Measurements from ENCODE around the gene HDDC3.
A peak's percentile ranks its signal among the peaks of the same experiment; 100 is the strongest.
"Not testable (repeated sequence)": the region's sequence is repeated elsewhere in the genome, so short reads cannot be mapped to it uniquely, and the experiment has no call there.

HDDC3 gene

DNA sequence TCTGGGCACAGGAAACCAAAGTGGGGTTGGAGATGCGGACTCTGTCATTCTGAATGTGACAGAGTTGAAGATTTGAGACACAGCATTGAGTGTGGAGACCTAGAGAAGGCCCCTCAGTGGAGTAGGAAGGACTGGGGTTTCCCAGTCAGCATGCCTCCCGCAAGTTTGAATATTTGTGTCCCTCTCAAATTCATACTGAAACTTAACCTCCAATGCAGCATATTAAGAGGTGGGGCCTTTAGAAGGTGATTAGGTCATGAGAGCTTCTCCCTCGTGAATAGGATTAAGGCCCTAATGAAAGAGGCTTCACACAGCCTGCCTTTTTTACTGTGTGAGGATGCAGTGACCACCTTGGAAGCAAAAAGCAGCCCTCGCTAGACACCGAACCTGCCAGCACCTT lies 8.0 kb downstream of the HDDC3 start:
- no peak for TF ChIP-seq CTCF (IDR thresholded peaks at IDR 0.05; ENCODE audit: borderline replicate concordance, control extremely low read depth, extremely low read depth, insufficient read depth, missing control alignments)
- in situ Hi-C loops (cut with MboI; ENCODE audit: low sequenced_read_pairs, unreplicated experiment), result no loop called here
- peak; percentile 82 for DNase-seq (ENCODE audit: low spot score)

DNA sequence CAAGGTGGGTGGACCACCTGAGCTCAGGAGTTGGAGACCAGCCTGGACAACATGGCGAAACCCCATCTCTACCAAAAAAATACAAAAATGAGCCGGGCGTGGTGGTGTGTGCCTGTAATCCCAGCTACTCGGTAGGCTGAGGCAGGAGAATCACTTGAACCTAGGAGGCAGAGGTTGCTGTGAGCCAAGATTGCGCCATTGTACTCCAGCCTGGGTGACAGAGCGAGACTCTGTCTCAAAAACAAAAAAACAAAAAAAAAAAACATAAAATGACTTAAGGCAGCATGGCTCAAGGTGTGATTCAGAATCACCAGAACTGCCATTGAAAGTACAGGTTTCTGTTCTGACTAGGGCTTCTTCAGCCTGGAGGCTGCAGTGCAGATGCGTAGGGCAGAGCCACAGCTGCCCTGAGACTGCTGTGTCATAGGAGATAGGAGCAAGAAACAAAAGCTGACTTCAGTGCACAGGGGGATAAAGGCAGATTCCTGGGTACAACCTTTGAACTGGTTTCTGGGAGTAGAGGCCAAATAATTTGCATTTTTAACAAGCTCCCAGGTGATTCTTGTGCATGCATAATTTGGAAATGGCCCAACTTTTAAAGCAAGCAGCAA lies 9.5 kb downstream of the HDDC3 start:
- DNase-seq (ENCODE audit: low spot score), result peak; percentile 72
- in situ Hi-C loops (cut with MboI; ENCODE audit: low sequenced_read_pairs, unreplicated experiment), result not testable (repeated sequence)

GRCh38 chr15:90921887-90922286 lies 10.5 kb downstream of the HDDC3 start:
- DNase-seq (ENCODE audit: low spot score), result no peak
- in situ Hi-C loops (cut with MboI; ENCODE audit: low sequenced_read_pairs, unreplicated experiment), result no loop called here
- no peak for TF ChIP-seq CTCF (IDR thresholded peaks at IDR 0.05; ENCODE audit: borderline replicate concordance, control extremely low read depth, extremely low read depth, insufficient read depth, missing control alignments)

DNA sequence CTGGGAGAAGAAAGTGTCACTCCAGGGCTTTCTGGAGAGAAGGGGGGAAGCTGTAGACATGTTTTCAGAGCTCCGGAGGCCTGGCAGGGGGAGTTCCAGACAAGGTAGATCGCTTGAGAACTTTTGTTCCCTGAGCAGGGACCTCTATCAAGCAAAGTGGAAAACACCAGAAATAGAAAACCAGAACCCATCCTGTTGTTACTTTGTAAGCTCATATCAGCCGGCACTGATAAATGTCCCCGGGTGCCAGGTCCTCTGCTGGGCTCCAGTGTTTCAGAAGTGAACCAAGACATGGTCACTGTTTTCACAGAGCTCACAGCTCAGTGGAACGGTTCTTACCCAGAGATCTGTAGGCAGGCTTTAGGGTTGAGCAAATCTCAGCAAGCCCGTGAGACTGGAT lies 13.5 kb downstream of the HDDC3 start:
- in situ Hi-C loops (cut with MboI; ENCODE audit: low sequenced_read_pairs, unreplicated experiment), result no loop called here
- DNase-seq (ENCODE audit: low spot score), result no peak
- TF ChIP-seq CTCF (IDR thresholded peaks at IDR 0.05; ENCODE audit: borderline replicate concordance, control extremely low read depth, extremely low read depth, insufficient read depth, missing control alignments), result no peak

DNA sequence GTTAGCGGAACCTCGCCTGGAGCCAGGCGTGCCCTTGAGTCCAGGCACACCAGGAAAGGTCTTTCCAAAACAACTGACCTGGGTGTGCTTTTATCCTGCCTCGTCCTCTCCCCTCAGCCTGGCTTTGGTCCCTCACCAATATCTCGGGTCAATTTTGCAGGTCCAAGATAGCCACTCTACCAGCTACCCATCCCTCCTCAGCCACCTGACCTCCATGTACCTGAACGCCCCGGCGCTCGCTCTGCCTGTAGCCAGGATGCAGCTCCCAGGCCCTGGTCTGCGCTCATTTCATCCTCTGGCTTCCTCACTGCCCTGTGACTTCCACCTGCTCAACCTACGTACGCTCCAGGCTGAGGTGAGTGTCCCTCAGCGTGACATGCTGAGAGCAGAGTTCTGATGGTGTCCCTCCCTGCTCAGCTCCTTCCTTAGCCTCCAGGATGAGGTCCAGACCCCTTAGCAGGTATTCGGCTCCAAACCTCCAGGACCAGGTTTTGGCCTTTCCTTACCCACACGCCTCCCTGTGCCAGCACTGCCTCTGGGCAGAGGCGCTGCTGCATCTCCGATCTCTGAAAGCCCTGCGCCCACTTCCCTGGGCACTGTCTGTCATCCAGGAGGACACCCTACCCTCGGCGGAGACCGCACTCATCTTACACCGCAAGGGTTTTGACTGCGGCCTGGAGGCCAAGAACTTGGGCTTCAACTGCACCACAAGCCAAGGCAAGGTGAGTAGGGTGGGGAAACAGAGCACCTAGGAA lies 14.1 kb downstream of the HDDC3 start:
- no peak for TF ChIP-seq CTCF (IDR thresholded peaks at IDR 0.05; ENCODE audit: borderline replicate concordance, control extremely low read depth, extremely low read depth, insufficient read depth, missing control alignments)
- in situ Hi-C loops (cut with MboI; ENCODE audit: low sequenced_read_pairs, unreplicated experiment), result no loop called here

DNA sequence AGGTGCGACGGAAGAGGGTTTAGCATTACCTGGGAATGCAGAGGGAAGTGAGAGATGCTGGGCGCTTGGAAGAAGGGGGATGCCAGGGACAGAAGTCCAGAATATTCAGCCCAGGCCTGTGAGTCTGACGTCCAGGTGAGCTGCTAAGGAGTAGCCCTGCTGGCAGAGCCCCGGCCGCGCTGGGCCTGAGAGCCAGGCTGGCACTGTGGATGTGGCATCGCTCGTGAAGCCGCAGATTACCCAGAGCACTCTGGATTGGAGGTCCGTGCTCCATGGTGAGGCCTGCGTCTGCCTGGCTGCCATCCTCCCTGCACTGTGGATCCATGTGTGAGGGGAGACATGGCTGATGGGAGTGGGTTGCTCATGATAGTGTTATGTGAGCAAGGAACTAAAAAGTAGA lies 14.8 kb downstream of the HDDC3 start:
- in situ Hi-C loops (cut with MboI; ENCODE audit: low sequenced_read_pairs, unreplicated experiment), result no loop called here
- DNase-seq (ENCODE audit: low spot score), result no peak
- TF ChIP-seq CTCF (IDR thresholded peaks at IDR 0.05; ENCODE audit: borderline replicate concordance, control extremely low read depth, extremely low read depth, insufficient read depth, missing control alignments), result no peak

More for the DNA sequence above, 14.1 kb downstream of the HDDC3 start:
- DNase-seq (ENCODE audit: low spot score), result no peak

DNA sequence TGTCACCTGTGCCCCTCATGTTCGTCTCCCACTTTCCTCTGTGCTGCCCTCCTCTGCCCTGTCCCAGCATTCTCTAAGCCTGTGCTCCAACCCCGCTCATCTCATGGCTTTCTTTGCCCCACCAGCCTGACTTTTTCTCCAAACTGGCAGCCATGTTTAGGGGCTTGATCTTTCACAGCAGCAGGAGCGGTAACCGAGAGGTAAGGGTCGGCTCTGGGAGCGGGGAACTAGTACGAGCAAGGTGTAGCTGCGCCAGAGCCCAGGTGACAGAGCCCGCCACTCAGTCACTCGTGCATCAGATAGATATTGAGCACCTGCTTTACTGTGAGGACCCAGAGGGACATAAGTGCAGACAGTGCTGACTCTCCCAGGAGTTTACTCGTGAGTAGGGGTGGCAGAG lies 15.9 kb downstream of the HDDC3 start:
- TF ChIP-seq CTCF (IDR thresholded peaks at IDR 0.05; ENCODE audit: borderline replicate concordance, control extremely low read depth, extremely low read depth, insufficient read depth, missing control alignments), result no peak
- in situ Hi-C loops (cut with MboI; ENCODE audit: low sequenced_read_pairs, unreplicated experiment), result no loop called here
- no peak for DNase-seq (ENCODE audit: low spot score)
